Activated CD8-positive, alpha-beta memory T cell treated with anti-CD3 and anti-CD28 coated beads, Interleukin-2, amount 50 U/mL, for 4 hours (primary cell): ENCODE data around the gene TMEM59.
"Not testable (repeated sequence)": the region's sequence is repeated elsewhere in the genome, so short reads cannot be mapped to it uniquely, and the experiment has no call there.

ENCODE experiments used
- DNase-seq: peaks from one replicate; pipeline ENCODE4 v3.0.0-alpha.2; 2020

The TMEM59 gene

GRCh38 chr1:54011316-54012007, 41.5 kb downstream of the TMEM59 start:
- DNase-seq: no peak

GRCh38 chr1:54010415-54011117, 42.4 kb downstream of the TMEM59 start:
- no peak for DNase-seq

GRCh38 chr1:54009406-54009805, 43.6 kb downstream of the TMEM59 start:
- DNase-seq: no peak

- no peak for DNase-seq
Measured at GRCh38 chr1:54008876-54009275, 44.1 kb downstream of the TMEM59 start.

- no peak for DNase-seq
Measured at GRCh38 chr1:54007613-54008012, 45.4 kb downstream of the TMEM59 start.

GRCh38 chr1:54006508-54006907, 46.5 kb downstream of the TMEM59 start:
- no peak for DNase-seq

- no peak for DNase-seq
Measured at GRCh38 chr1:54004481-54005049, 48.4 kb downstream of the TMEM59 start.

- DNase-seq: not testable (repeated sequence)
Measured at GRCh38 chr1:54003750-54004480, 49.1 kb downstream of the TMEM59 start.

GRCh38 chr1:54003249-54003646, 49.8 kb downstream of the TMEM59 start:
- no peak for DNase-seq

GRCh38 chr1:54002544-54003248, 50.3 kb downstream of the TMEM59 start:
- DNase-seq: no peak

GRCh38 chr1:54001591-54001990, 51.4 kb downstream of the TMEM59 start:
- DNase-seq: no peak

- DNase-seq: no peak
Measured at GRCh38 chr1:53999920-54000319, 53.1 kb downstream of the TMEM59 start.

- DNase-seq: no peak
Measured at GRCh38 chr1:53998223-53998622, 54.8 kb downstream of the TMEM59 start.

GRCh38 chr1:53995683-53996082, 57.3 kb downstream of the TMEM59 start:
- no peak for DNase-seq

GRCh38 chr1:53994516-53994915, 58.5 kb downstream of the TMEM59 start:
- DNase-seq: not testable (repeated sequence)

GRCh38 chr1:53992085-53992874, 60.7 kb downstream of the TMEM59 start:
- DNase-seq: no peak

GRCh38 chr1:53987880-53988279, 65.1 kb downstream of the TMEM59 start:
- DNase-seq: no peak

GRCh38 chr1:53986458-53986857, 66.5 kb downstream of the TMEM59 start:
- no peak for DNase-seq

- DNase-seq: no peak
Measured at GRCh38 chr1:53984726-53985125, 68.3 kb downstream of the TMEM59 start.

GRCh38 chr1:53982763-53983104, 70.3 kb downstream of the TMEM59 start:
- DNase-seq: no peak

- DNase-seq: no peak
Measured at GRCh38 chr1:53982034-53982762, 70.8 kb downstream of the TMEM59 start.
